ENCODE results near the gene UBL3. TPM values are rescaled to one million over a fixed set of nuclear protein-coding genes. Genes with fewer than 3 reads are reported as not detected.
A peak's percentile ranks its signal among the peaks of the same experiment; 100 is the strongest.

UBL3 gene
- total RNA-seq = 10 to 100 TPM; 21.9 to 22.3 TPM
- long read RNA-seq, full-length matches to known transcripts = 16 of 18 reads
- long read RNA-seq, partial matches to known transcripts = 0 of 18 reads
- long read RNA-seq, other reads (novel, unspliced or antisense) = 2 of 18 reads

- ATAC-seq = peak; percentile 97
- DNase-seq = peak; percentile 97
- intact Hi-C loops (cut with DNase I) = no loop called here
These were observed at the start of gene UBL3 for GRCh38 chr13:29850213-29850898. TSS of gene UBL3 (minus strand) at chr13:29850617. CDS start at chr13:29849538, 1,079 bp downstream.

GRCh38 chr13:29897102-29897501 lies 46.7 kb upstream of the UBL3 start:
- no peak for ATAC-seq
- DNase-seq = no peak
- intact Hi-C loops (cut with DNase I) = no loop called here

GRCh38 chr13:29893438-29893837 lies 43.0 kb upstream of the UBL3 start:
- DNase-seq (no peak), ATAC-seq (no peak)
- intact Hi-C loops (cut with DNase I) = no loop called here

- ATAC-seq = no peak
These were observed 41.7 kb upstream of the UBL3 start for GRCh38 chr13:29892151-29892550.

GRCh38 chr13:29889111-29889510 lies 38.7 kb upstream of the UBL3 start:
- intact Hi-C loops (cut with DNase I) = no loop called here
- no peak for DNase-seq
- ATAC-seq = no peak

More at GRCh38 chr13:29892151-29892550, 41.7 kb upstream of the UBL3 start:
- no peak for DNase-seq
- intact Hi-C loops (cut with DNase I) = no loop called here

GRCh38 chr13:29888306-29888705 lies 37.9 kb upstream of the UBL3 start:
- no peak for ATAC-seq
- no peak for DNase-seq
- intact Hi-C loops (cut with DNase I) = no loop called here

- ATAC-seq = no peak
These were observed 37.3 kb upstream of the UBL3 start for GRCh38 chr13:29887686-29888085.

GRCh38 chr13:29887030-29887557 lies 36.7 kb upstream of the UBL3 start:
- ATAC-seq = no peak
- intact Hi-C loops (cut with DNase I) = no loop called here

More at GRCh38 chr13:29887686-29888085, 37.3 kb upstream of the UBL3 start:
- no peak for DNase-seq
- intact Hi-C loops (cut with DNase I) = no loop called here

GRCh38 chr13:29886446-29886845 lies 36.0 kb upstream of the UBL3 start:
- ATAC-seq (no peak), DNase-seq (no peak)
- intact Hi-C loops (cut with DNase I) = no loop called here

More at GRCh38 chr13:29887030-29887557, 36.7 kb upstream of the UBL3 start:
- DNase-seq = no peak

- intact Hi-C loops (cut with DNase I) = no loop called here
- DNase-seq (no peak), ATAC-seq (no peak)
These were observed 35.6 kb upstream of the UBL3 start for GRCh38 chr13:29885989-29886388.

- no peak for DNase-seq
- intact Hi-C loops (cut with DNase I) = no loop called here
- ATAC-seq = no peak
These were observed 34.4 kb upstream of the UBL3 start for GRCh38 chr13:29884671-29885430.

- intact Hi-C loops (cut with DNase I) = no loop called here
- DNase-seq = no peak
- peak; percentile 57 to 70 for ATAC-seq
These were observed 33.6 kb upstream of the UBL3 start for GRCh38 chr13:29883941-29884518.

GRCh38 chr13:29882076-29882475 lies 31.7 kb upstream of the UBL3 start:
- DNase-seq (no peak), ATAC-seq (no peak)
- intact Hi-C loops (cut with DNase I) = no loop called here

- no peak for DNase-seq
- ATAC-seq = no peak
- intact Hi-C loops (cut with DNase I) = no loop called here
These were observed 27.7 kb upstream of the UBL3 start for GRCh38 chr13:29878101-29878500.

GRCh38 chr13:29877456-29878078 lies 27.1 kb upstream of the UBL3 start:
- DNase-seq = no peak
- ATAC-seq = peak in 1 of 2 donors; percentile 29
- intact Hi-C loops (cut with DNase I) = no loop called here

GRCh38 chr13:29875646-29876045 lies 25.2 kb upstream of the UBL3 start:
- intact Hi-C loops (cut with DNase I) = no loop called here
- DNase-seq = no peak
- ATAC-seq = no peak

GRCh38 chr13:29868581-29868980 lies 18.2 kb upstream of the UBL3 start:
- intact Hi-C loops (cut with DNase I) = no loop called here
- ATAC-seq (no peak), DNase-seq (no peak)

GRCh38 chr13:29865934-29866333 lies 15.5 kb upstream of the UBL3 start:
- DNase-seq (no peak), ATAC-seq (no peak)
- intact Hi-C loops (cut with DNase I) = no loop called here

GRCh38 chr13:29861694-29862110 lies 11.3 kb upstream of the UBL3 start:
- intact Hi-C loops (cut with DNase I) = no loop called here
- DNase-seq (no peak), ATAC-seq (no peak)
